Activated naive CD4-positive, alpha-beta T cell treated with anti-CD3 and anti-CD28 coated beads, Interleukin-2, amount 50 U/mL, for 72 hours (primary cell): Measurements from ENCODE around the gene GRIN3A. TPM values are rescaled to one million over a fixed set of nuclear protein-coding genes. Genes with fewer than 3 reads are reported as not detected.
A peak's percentile ranks its signal among the peaks of the same experiment; 100 is the strongest.

Experiments
- ATAC-seq, 2 donors: fragments of 150-1000 bp; cut with Tn5 transposase; 2 replicates each; pipeline ENCODE4 v1.10.0; 2021; ENCODE audit warnings: mild to moderate bottlenecking in 2 of 2, moderate library complexity in 2 of 2
- DNase-seq, 2 donors: peaks; one replicate each; pipeline ENCODE4 v3.0.0; 2021 to 2022; ENCODE audit warnings: low spot score in 2 of 2
- H3K27ac Mint-ChIP-seq, 2 donors: one replicate each; pipeline ENCODE4 v1.8.0; 2022; ENCODE audit warnings: mild to moderate bottlenecking in 2 of 2, mixed read lengths in 2 of 2
- H3K36me3 Mint-ChIP-seq, 2 donors: one replicate each; pipeline ENCODE4 v1.8.0; 2022; ENCODE audit warnings: mixed read lengths in 2 of 2
- H3K9me3 Mint-ChIP-seq, 2 donors: one replicate each; pipeline ENCODE4 v1.8.0; 2022; ENCODE audit warnings: mixed read lengths in 2 of 2
- total RNA-seq, 2 donors: library from RNA; stranded (reverse); gene quantifications; one replicate each; pipeline ENCODE4 v1.2.3, GENCODE V29; 2022

The GRIN3A gene
- total RNA-seq, 2 donors from 2014 or later, result 0.02 TPM; not detected in 1

- DNase-seq (peak in 1 of 2 donors; percentile 48), ATAC-seq (peak in 1 of 2 donors; percentile 37)
- H3K27ac Mint-ChIP-seq, result no peak overlapping the region
- H3K9me3 Mint-ChIP-seq, result no peaks in the 10 kb centered on the region
- no peaks in the 10 kb centered on the region for H3K36me3 Mint-ChIP-seq
Observed at GRCh38 chr9:101711330-101711941, 27.0 kb downstream of the GRIN3A start.

- Mint-ChIP-seq H3K36me3 (no peaks in the 10 kb centered on the region), H3K27ac (no peak overlapping the region), H3K9me3 (no peaks in the 10 kb centered on the region)
- ATAC-seq (no peak), DNase-seq (no peak)
Observed at GRCh38 chr9:101708855-101709254, 29.6 kb downstream of the GRIN3A start.

GRCh38 chr9:101707721-101708120 lies 30.7 kb downstream of the GRIN3A start:
- DNase-seq, result no peak
- Mint-ChIP-seq H3K36me3 (no peaks in the 10 kb centered on the region), H3K9me3 (no peaks in the 10 kb centered on the region), H3K27ac (no peak overlapping the region)
- no peak for ATAC-seq

- no peaks in the 10 kb centered on the region for H3K9me3 Mint-ChIP-seq
- no peaks in the 10 kb centered on the region for H3K36me3 Mint-ChIP-seq
- no peak for ATAC-seq
Observed at GRCh38 chr9:101706997-101707396, 31.4 kb downstream of the GRIN3A start.

GRCh38 chr9:101706261-101706798 lies 32.1 kb downstream of the GRIN3A start:
- ATAC-seq (no peak), DNase-seq (no peak)
- H3K27ac Mint-ChIP-seq, result no peak overlapping the region
- no peaks in the 10 kb centered on the region for H3K9me3 Mint-ChIP-seq
- no peaks in the 10 kb centered on the region for H3K36me3 Mint-ChIP-seq

More at GRCh38 chr9:101706997-101707396, 31.4 kb downstream of the GRIN3A start:
- no peak overlapping the region for H3K27ac Mint-ChIP-seq
- no peak for DNase-seq

GRCh38 chr9:101705135-101705661 lies 33.2 kb downstream of the GRIN3A start:
- peak; percentile 86 to 88 for ATAC-seq
- Mint-ChIP-seq H3K36me3 (no peaks in the 10 kb centered on the region), H3K9me3 (no peaks in the 10 kb centered on the region), H3K27ac (no peak overlapping the region)
- DNase-seq, result peak in 1 of 2 donors; percentile 16

- Mint-ChIP-seq H3K9me3 (peaks cover 0 to 3% of the 10 kb centered on the region in 2 donors), H3K36me3 (no peaks in the 10 kb centered on the region), H3K27ac (no peak overlapping the region)
- ATAC-seq (peak in 1 of 2 donors; percentile 72), DNase-seq (no peak)
Observed at GRCh38 chr9:101702257-101702656, 36.2 kb downstream of the GRIN3A start.

- Mint-ChIP-seq H3K9me3 (no peaks in the 10 kb centered on the region), H3K36me3 (no peaks in the 10 kb centered on the region), H3K27ac (no peak overlapping the region)
- no peak for ATAC-seq
- no peak for DNase-seq
Observed at GRCh38 chr9:101693546-101694336, 44.7 kb downstream of the GRIN3A start.

- Mint-ChIP-seq H3K9me3 (no peaks in the 10 kb centered on the region), H3K27ac (no peak overlapping the region), H3K36me3 (no peaks in the 10 kb centered on the region)
- peak; percentile 44 to 84 for ATAC-seq
- no peak for DNase-seq
Observed at GRCh38 chr9:101691657-101692056, 46.8 kb downstream of the GRIN3A start.

- H3K36me3 Mint-ChIP-seq, result no peaks in the 10 kb centered on the region
- ATAC-seq (no peak), DNase-seq (no peak)
Observed at GRCh38 chr9:101689039-101689438, 49.4 kb downstream of the GRIN3A start.

GRCh38 chr9:101684665-101685064 lies 53.8 kb downstream of the GRIN3A start:
- DNase-seq (no peak), ATAC-seq (no peak)
- H3K9me3 Mint-ChIP-seq, result no peaks in the 10 kb centered on the region
- no peaks in the 10 kb centered on the region for H3K36me3 Mint-ChIP-seq
- H3K27ac Mint-ChIP-seq, result no peak overlapping the region

More at GRCh38 chr9:101689039-101689438, 49.4 kb downstream of the GRIN3A start:
- Mint-ChIP-seq H3K27ac (no peak overlapping the region), H3K9me3 (no peaks in the 10 kb centered on the region)

GRCh38 chr9:101683236-101683635 lies 55.2 kb downstream of the GRIN3A start:
- DNase-seq (no peak), ATAC-seq (no peak)
- Mint-ChIP-seq H3K36me3 (no peaks in the 10 kb centered on the region), H3K9me3 (no peaks in the 10 kb centered on the region), H3K27ac (no peak overlapping the region)

GRCh38 chr9:101677861-101678260 lies 60.6 kb downstream of the GRIN3A start:
- DNase-seq (no peak), ATAC-seq (no peak)
- no peak overlapping the region for H3K27ac Mint-ChIP-seq
- H3K36me3 Mint-ChIP-seq, result no peaks in the 10 kb centered on the region
- no peaks in the 10 kb centered on the region for H3K9me3 Mint-ChIP-seq

- no peaks in the 10 kb centered on the region for H3K36me3 Mint-ChIP-seq
- ATAC-seq, result no peak
- H3K9me3 Mint-ChIP-seq, result no peaks in the 10 kb centered on the region
- DNase-seq, result no peak
- no peak overlapping the region for H3K27ac Mint-ChIP-seq
Observed at GRCh38 chr9:101675341-101675740, 63.1 kb downstream of the GRIN3A start.

GRCh38 chr9:101674165-101674564 lies 64.3 kb downstream of the GRIN3A start:
- DNase-seq (no peak), ATAC-seq (no peak)
- Mint-ChIP-seq H3K36me3 (no peaks in the 10 kb centered on the region), H3K27ac (no peak overlapping the region), H3K9me3 (no peaks in the 10 kb centered on the region)

GRCh38 chr9:101673642-101674041 lies 64.8 kb downstream of the GRIN3A start:
- DNase-seq (no peak), ATAC-seq (no peak)
- Mint-ChIP-seq H3K9me3 (no peaks in the 10 kb centered on the region), H3K27ac (no peak overlapping the region), H3K36me3 (no peaks in the 10 kb centered on the region)

GRCh38 chr9:101671567-101671966 lies 66.9 kb downstream of the GRIN3A start:
- no peak for ATAC-seq
- no peak overlapping the region for H3K27ac Mint-ChIP-seq

More at GRCh38 chr9:101671567-101671966, 66.9 kb downstream of the GRIN3A start:
- DNase-seq, result no peak
- H3K36me3 Mint-ChIP-seq, result no peaks in the 10 kb centered on the region
- H3K9me3 Mint-ChIP-seq, result no peaks in the 10 kb centered on the region
